ENCODE data around the gene CDKAL1.

The CDKAL1 gene

DNA sequence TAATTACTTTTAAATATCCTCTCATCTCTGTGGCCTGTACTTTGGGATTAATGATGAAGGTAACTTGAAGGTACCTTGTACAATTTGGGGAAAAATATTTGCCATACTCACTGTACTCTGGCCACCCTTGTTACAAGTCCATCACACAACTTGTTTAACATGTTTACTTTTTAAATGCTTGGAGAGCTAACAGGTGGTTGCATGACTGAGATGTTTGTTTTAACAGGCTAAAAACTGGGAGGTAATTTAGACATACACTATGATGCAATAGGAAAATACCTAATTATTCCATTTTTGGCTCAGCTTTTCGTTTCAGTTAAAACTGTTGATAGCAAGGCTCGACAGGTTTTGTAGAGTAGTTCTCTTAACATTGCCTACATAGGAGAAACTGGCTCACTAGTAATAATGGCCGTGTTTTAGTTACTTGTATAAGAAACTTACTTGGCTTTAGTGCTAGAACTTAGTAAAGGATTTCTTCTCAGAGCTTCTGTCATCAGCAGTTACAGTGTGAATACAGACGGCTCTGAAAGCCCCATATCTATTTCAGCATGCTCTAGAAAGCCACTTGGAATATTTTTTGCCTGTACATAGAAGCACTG is 569.5 kb downstream of the CDKAL1 start:
- Histone ChIP-seq H3K9me3 (ENCODE audit: insufficient read depth, low read length) (no peaks in the 10 kb centered on the region), H3K4me3 (ENCODE audit: insufficient read length, low read depth) (no peak overlapping the region), H3K36me3 (ENCODE audit: insufficient read depth, insufficient read length, low read length) (no peaks in the 10 kb centered on the region), H3K9ac (ENCODE audit: insufficient read length, low read depth) (no peak overlapping the region), H3K27me3 (ENCODE audit: insufficient read depth, insufficient read length) (no peaks in the 10 kb centered on the region), H3K4me1 (ENCODE audit: insufficient read depth, insufficient read length) (no peaks in the 10 kb centered on the region)
- DNase-seq (ENCODE audit: low read depth, low spot score), result no peak
- TF ChIP-seq SUZ12 (IDR thresholded peaks at IDR 0.05; ENCODE audit: extremely low read depth, insufficient read depth, insufficient read length), result no peak
- TF ChIP-seq ZNF274 (IDR thresholded peaks at IDR 0.05; ENCODE audit: low read depth, low read length), result no peak
- no peak for TF ChIP-seq YY1 (IDR thresholded peaks at IDR 0.05; ENCODE audit: insufficient read depth, insufficient read length)

DNA sequence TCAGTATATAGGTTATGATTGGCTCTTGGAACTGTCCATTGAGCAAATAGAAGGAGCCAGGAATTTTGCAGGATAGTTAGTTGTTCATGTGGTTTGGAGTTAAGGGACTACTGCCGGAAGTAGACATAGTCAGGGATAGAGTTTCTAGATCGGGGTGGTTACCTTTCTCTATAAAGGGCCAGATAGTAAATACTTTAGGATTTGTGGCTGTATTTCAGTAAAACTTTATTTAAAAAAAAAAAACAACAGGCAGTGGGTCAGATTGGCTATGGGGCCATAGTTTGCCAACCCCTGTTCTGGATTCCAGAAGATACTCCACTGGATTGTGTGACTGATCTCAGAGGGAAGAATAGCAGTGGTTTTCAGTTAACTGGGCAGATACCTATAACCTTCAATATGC is 570.0 kb downstream of the CDKAL1 start:
- Histone ChIP-seq H3K27me3 (ENCODE audit: insufficient read depth, insufficient read length) (no peaks in the 10 kb centered on the region), H3K9me3 (ENCODE audit: insufficient read depth, low read length) (no peaks in the 10 kb centered on the region), H3K4me3 (ENCODE audit: insufficient read length, low read depth) (no peak overlapping the region), H3K36me3 (ENCODE audit: insufficient read depth, insufficient read length, low read length) (no peaks in the 10 kb centered on the region), H3K4me1 (ENCODE audit: insufficient read depth, insufficient read length) (no peaks in the 10 kb centered on the region), H3K9ac (ENCODE audit: insufficient read length, low read depth) (no peak overlapping the region)
- TF ChIP-seq YY1 (IDR thresholded peaks at IDR 0.05; ENCODE audit: insufficient read depth, insufficient read length), result no peak
- TF ChIP-seq ZNF274 (IDR thresholded peaks at IDR 0.05; ENCODE audit: low read depth, low read length), result no peak
- no peak for TF ChIP-seq SUZ12 (IDR thresholded peaks at IDR 0.05; ENCODE audit: extremely low read depth, insufficient read depth, insufficient read length)
- no peak for DNase-seq (ENCODE audit: low read depth, low spot score)

DNA sequence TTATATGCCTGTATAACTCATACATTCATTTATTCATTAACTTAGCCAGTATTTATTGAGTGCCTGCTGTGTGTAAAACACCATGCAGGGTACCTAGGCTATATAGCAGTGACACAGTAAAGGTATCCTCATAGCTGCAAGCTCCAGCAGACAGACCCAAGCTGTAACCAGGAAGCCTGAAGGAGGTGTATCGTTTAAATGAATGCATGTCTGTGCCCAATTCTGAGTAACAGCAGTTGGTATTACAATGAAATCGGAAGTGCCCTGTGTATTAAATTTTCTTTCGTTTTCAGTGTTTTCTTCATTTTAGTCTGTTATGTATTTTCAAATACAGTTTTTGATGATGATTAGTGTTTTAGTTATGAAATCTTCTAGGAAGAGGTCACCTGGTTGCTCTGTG is 573.5 kb downstream of the CDKAL1 start:
- Histone ChIP-seq H3K4me3 (ENCODE audit: insufficient read length, low read depth) (no peak overlapping the region), H3K27me3 (ENCODE audit: insufficient read depth, insufficient read length) (no peaks in the 10 kb centered on the region), H3K9ac (ENCODE audit: insufficient read length, low read depth) (no peak overlapping the region), H3K36me3 (ENCODE audit: insufficient read depth, insufficient read length, low read length) (no peaks in the 10 kb centered on the region), H3K4me1 (ENCODE audit: insufficient read depth, insufficient read length) (no peaks in the 10 kb centered on the region), H3K9me3 (ENCODE audit: insufficient read depth, low read length) (no peaks in the 10 kb centered on the region)
- no peak for TF ChIP-seq YY1 (IDR thresholded peaks at IDR 0.05; ENCODE audit: insufficient read depth, insufficient read length)
- no peak for TF ChIP-seq ZNF274 (IDR thresholded peaks at IDR 0.05; ENCODE audit: low read depth, low read length)
- no peak for TF ChIP-seq SUZ12 (IDR thresholded peaks at IDR 0.05; ENCODE audit: extremely low read depth, insufficient read depth, insufficient read length)
- DNase-seq (ENCODE audit: low read depth, low spot score), result no peak

DNA sequence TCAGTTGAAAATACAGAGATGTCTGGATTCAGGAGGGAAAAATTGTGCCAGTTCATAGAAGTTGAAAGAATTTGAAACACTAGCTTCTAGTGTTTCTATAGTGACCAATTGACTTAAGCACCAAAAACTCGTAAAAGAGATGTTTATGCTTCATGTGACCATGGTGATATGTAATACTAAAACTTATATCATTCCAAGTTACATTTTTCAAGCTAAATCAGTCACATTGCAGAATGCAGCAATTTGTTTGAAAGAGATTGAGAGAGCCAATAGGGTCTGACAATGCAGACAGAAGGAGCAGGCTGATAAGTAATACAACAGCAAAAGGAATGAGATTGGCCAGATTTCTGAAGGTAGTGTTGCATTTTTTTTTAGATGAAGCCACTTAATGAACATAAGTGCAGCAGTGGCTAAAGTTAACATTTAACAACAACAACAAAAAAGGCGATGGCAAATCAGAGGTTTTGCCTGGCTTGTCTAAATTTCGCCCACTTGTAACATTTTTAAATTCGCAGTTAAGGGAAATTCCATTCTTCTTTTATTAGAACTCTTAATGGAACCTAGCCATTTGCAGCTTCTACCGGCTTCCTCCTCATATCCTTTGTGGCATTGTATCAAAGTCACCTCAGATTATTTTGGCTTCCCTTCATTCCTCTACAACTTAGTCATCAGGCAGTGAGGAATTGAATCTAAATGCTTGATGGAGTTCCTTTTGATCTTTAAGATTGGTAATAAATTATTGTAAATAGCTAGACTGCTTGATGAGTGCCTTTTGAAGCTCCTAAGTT is 575.3 kb downstream of the CDKAL1 start:
- H3K9ac ChIP-seq (ENCODE audit: insufficient read length, low read depth), result no peak overlapping the region
- no peaks in the 10 kb centered on the region for H3K36me3 ChIP-seq (ENCODE audit: insufficient read depth, insufficient read length, low read length)
- H3K9me3 ChIP-seq (ENCODE audit: insufficient read depth, low read length), result no peaks in the 10 kb centered on the region
- no peak overlapping the region for H3K4me3 ChIP-seq (ENCODE audit: insufficient read length, low read depth)
- H3K27me3 ChIP-seq (ENCODE audit: insufficient read depth, insufficient read length), result no peaks in the 10 kb centered on the region
- no peaks in the 10 kb centered on the region for H3K4me1 ChIP-seq (ENCODE audit: insufficient read depth, insufficient read length)
- no peak for TF ChIP-seq ZNF274 (IDR thresholded peaks at IDR 0.05; ENCODE audit: low read depth, low read length)
- no peak for TF ChIP-seq YY1 (IDR thresholded peaks at IDR 0.05; ENCODE audit: insufficient read depth, insufficient read length)
- DNase-seq (ENCODE audit: low read depth, low spot score), result no peak

DNA sequence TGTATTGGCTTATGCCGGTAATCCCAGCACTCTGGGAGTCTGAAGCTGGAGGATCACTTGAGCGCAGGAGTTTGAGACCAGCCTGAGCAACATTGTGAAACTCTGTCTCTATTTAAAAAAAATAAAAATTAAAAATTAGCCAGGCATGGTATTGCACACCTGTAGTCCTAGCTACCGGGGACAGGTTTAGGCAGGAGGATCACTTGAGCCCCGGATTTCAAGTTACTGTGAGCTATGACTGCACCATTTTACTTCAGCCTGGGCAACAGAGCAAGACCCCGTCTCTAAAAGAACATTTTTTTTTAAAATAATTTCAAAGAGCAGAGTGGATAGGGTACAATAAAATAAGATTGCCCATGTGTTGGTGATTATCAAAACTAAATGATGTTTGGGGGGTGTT is 576.4 kb downstream of the CDKAL1 start:
- TF ChIP-seq YY1 (IDR thresholded peaks at IDR 0.05; ENCODE audit: insufficient read depth, insufficient read length), result no peak
- no peak for TF ChIP-seq ZNF274 (IDR thresholded peaks at IDR 0.05; ENCODE audit: low read depth, low read length)
- TF ChIP-seq SUZ12 (IDR thresholded peaks at IDR 0.05; ENCODE audit: extremely low read depth, insufficient read depth, insufficient read length), result no peak

DNA sequence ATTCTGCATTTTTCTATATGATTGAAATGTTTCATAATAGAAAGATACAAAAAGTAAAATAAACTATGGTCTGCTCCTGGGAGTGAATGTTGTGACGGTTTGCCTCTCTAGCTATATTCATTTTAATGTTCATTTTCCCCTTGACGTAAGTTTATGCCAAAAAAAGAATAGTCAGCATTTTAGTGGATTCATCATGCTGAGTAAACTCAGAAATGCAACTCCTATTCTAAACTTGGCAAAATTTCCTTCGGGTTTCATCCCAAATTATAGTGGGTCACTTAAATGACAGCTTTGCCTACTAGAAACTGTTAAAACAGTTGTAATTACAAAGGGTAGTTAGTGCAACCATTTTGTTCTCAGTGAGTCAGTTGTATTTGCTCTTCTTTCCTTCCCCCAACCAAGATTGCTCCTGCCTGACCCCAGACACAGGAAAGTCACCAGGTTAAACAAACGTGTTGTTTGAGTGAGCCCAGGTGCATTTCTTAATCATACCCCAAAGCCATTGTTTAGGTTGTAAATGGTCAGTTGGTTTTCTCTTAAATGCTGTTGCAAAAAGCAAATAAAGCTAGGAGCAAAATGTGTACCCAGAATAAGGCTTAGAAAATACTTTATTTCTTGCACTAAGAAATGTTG is 577.0 kb downstream of the CDKAL1 start:
- no peak overlapping the region for H3K9ac ChIP-seq (ENCODE audit: insufficient read length, low read depth)
- no peaks in the 10 kb centered on the region for H3K4me1 ChIP-seq (ENCODE audit: insufficient read depth, insufficient read length)
- TF ChIP-seq ZNF274 (IDR thresholded peaks at IDR 0.05; ENCODE audit: low read depth, low read length), result no peak
- no peak for TF ChIP-seq SUZ12 (IDR thresholded peaks at IDR 0.05; ENCODE audit: extremely low read depth, insufficient read depth, insufficient read length)
- no peak for TF ChIP-seq YY1 (IDR thresholded peaks at IDR 0.05; ENCODE audit: insufficient read depth, insufficient read length)
- DNase-seq (ENCODE audit: low read depth, low spot score), result no peak
- H3K36me3 ChIP-seq (ENCODE audit: insufficient read depth, insufficient read length, low read length), result no peaks in the 10 kb centered on the region
- H3K9me3 ChIP-seq (ENCODE audit: insufficient read depth, low read length), result no peaks in the 10 kb centered on the region
- H3K4me3 ChIP-seq (ENCODE audit: insufficient read length, low read depth), result no peak overlapping the region
- H3K27me3 ChIP-seq (ENCODE audit: insufficient read depth, insufficient read length), result no peaks in the 10 kb centered on the region

More for the DNA sequence above, 576.4 kb downstream of the CDKAL1 start:
- no peak for DNase-seq (ENCODE audit: low read depth, low spot score)
- H3K9ac ChIP-seq (ENCODE audit: insufficient read length, low read depth), result no peak overlapping the region
- H3K36me3 ChIP-seq (ENCODE audit: insufficient read depth, insufficient read length, low read length), result no peaks in the 10 kb centered on the region
- H3K9me3 ChIP-seq (ENCODE audit: insufficient read depth, low read length), result no peaks in the 10 kb centered on the region
- no peaks in the 10 kb centered on the region for H3K4me1 ChIP-seq (ENCODE audit: insufficient read depth, insufficient read length)
- no peaks in the 10 kb centered on the region for H3K27me3 ChIP-seq (ENCODE audit: insufficient read depth, insufficient read length)
- H3K4me3 ChIP-seq (ENCODE audit: insufficient read length, low read depth), result no peak overlapping the region

DNA sequence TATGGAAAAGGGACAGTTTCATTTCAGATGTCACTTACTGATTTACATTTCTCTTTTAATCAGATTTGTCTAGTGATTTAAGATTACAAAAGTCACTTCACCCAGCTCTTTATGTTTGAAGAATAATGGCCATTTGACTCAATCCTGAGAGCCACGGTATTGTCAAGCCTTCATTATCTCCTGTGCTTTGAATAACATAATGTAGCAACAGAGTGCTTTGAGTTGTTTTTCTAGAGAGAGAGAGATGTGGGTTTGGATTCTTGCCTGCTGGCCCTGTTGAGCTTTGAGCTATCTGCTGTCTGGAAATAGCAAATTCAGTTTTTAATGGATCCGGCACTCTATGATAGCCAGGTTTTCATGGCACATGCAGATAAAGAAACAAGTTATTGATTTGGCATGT is 580.9 kb downstream of the CDKAL1 start:
- TF ChIP-seq SUZ12 (IDR thresholded peaks at IDR 0.05; ENCODE audit: extremely low read depth, insufficient read depth, insufficient read length) (no peak), ZNF274 (IDR thresholded peaks at IDR 0.05; ENCODE audit: low read depth, low read length) (no peak), YY1 (IDR thresholded peaks at IDR 0.05; ENCODE audit: insufficient read depth, insufficient read length) (no peak)
- Histone ChIP-seq H3K9ac (ENCODE audit: insufficient read length, low read depth) (no peak overlapping the region), H3K9me3 (ENCODE audit: insufficient read depth, low read length) (no peaks in the 10 kb centered on the region), H3K27me3 (ENCODE audit: insufficient read depth, insufficient read length) (no peaks in the 10 kb centered on the region), H3K4me3 (ENCODE audit: insufficient read length, low read depth) (no peak overlapping the region), H3K36me3 (ENCODE audit: insufficient read depth, insufficient read length, low read length) (no peaks in the 10 kb centered on the region), H3K4me1 (ENCODE audit: insufficient read depth, insufficient read length) (no peaks in the 10 kb centered on the region)
- no peak for DNase-seq (ENCODE audit: low read depth, low spot score)
